Measurements from ENCODE around the gene ETV6.

- TF ChIP-seq POLR2AphosphoS5 (IDR thresholded peaks at IDR 0.05; ENCODE audit: low read depth, low read length) (no peak), POLR2A (IDR thresholded peaks at IDR 0.05; ENCODE audit: low read depth, low read length) (no peak)
These were observed 175.3 kb downstream of the ETV6 start for GRCh38 chr12:11824736-11825135.

Data from GM12892 (cell line).